Hepatocyte (in vitro differentiated cells): Measurements from ENCODE around the gene MIGA1. TPM values are rescaled to one million over a fixed set of nuclear protein-coding genes. Genes with fewer than 3 reads are reported as not detected.

Experiments
- DNase-seq: peaks from one replicate; pipeline ENCODE4 v3.0.0-alpha.2; 2016; ENCODE audit warnings: low spot score
- H2AFZ ChIP-seq: fragments of 200-600 bp; sonication (generic); 2 replicates; pipeline ENCODE4 v1.6.0; 2016; ENCODE audit warnings: antibody characterized with exemption, mild to moderate bottlenecking
- H3K27ac ChIP-seq: fragments of 200-600 bp; sonication (generic); 2 replicates; pipeline ENCODE4 v1.5.1; 2016; ENCODE audit warnings: mild to moderate bottlenecking
- H3K27me3 ChIP-seq: fragments of 200-600 bp; sonication (generic); 2 replicates; pipeline ENCODE4 v1.6.1; 2016
- H3K36me3 ChIP-seq: fragments of 200-600 bp; sonication (generic); replicated peaks from 2 replicates; pipeline ENCODE4 v1.5.1; 2016; ENCODE audit warnings: low read depth; ENCODE audit not compliant: insufficient read depth
- H3K4me1 ChIP-seq: fragments of 200-600 bp; sonication (generic); 2 replicates; pipeline ENCODE4 v1.5.1; 2016; ENCODE audit warnings: mild to moderate bottlenecking, moderate library complexity; ENCODE audit not compliant: insufficient read depth
- H3K4me2 ChIP-seq: fragments of 200-600 bp; sonication (generic); 2 replicates; pipeline ENCODE4 v1.6.0; 2016
- H3K4me3 ChIP-seq: fragments of 200-600 bp; sonication (generic); 2 replicates; pipeline ENCODE4 v1.5.1; 2016; ENCODE audit warnings: mild to moderate bottlenecking
- H3K79me2 ChIP-seq: fragments of 200-600 bp; sonication (generic); 2 replicates; pipeline ENCODE4 v1.6.0; 2017; ENCODE audit warnings: mild to moderate bottlenecking
- H3K9me2 ChIP-seq: fragments of 200-600 bp; sonication (generic); replicated peaks from 2 replicates; pipeline ENCODE4 v1.6.0; 2017; ENCODE audit warnings: mild to moderate bottlenecking; ENCODE audit not compliant: insufficient read depth
- H3K9me3 ChIP-seq: fragments of 200-600 bp; sonication (generic); 2 replicates; pipeline ENCODE4 v1.5.1; 2016; ENCODE audit warnings: low read depth, mild to moderate bottlenecking
- H4K20me1 ChIP-seq: fragments of 200-600 bp; sonication (generic); 2 replicates; pipeline ENCODE4 v1.6.0; 2016; ENCODE audit warnings: mild to moderate bottlenecking; ENCODE audit not compliant: insufficient read depth, poor library complexity, severe bottlenecking
- EZH2 ChIP-seq: fragments of 200-600 bp; sonication (generic); IDR thresholded peaks from 2 replicates; pipeline ENCODE4 v1.6.1; 2016; ENCODE audit warnings: antibody characterized with exemption, mild to moderate bottlenecking, borderline replicate concordance
- EZH2phosphoT487 ChIP-seq: fragments of 200-600 bp; sonication (generic); IDR thresholded peaks from one replicate; pipeline ENCODE4 v1.6.1; 2018; ENCODE audit warnings: antibody characterized with exemption, mild to moderate bottlenecking, low read depth, moderate library complexity; ENCODE audit not compliant: unreplicated experiment, severe bottlenecking
- WGBS: methylation state at CpG from one replicate; pipeline ENCODE4 v1.1.6; 2016; ENCODE audit warnings: low lambda C conversion rate; ENCODE audit errors: missing lambda C conversion rate; 5-methylcytosine and 5-hydroxymethylcytosine counted together
- polyA plus RNA-seq: library from polyadenylated mRNA; unstranded; fragments of >200 nt; fragmentation: Nextera tagmentation; extraction: Ambion mirVana; gene quantifications from 2 replicates; pipeline ENCODE4 v1.2.1, GENCODE V29; 2016
- total RNA-seq: library from RNA; depleted of rRNA; stranded (reverse); fragments of >200 nt; gene quantifications from 2 replicates; pipeline ENCODE4 v1.2.3, GENCODE V29; 2014
- TF ChIP-seq, protein P1 (sequence below): fragments of 200-600 bp; sonication (generic); IDR thresholded peaks from 2 replicates; pipeline ENCODE4 v1.5.1; 2016; ENCODE audit warnings: antibody characterized with exemption, mild to moderate bottlenecking; ENCODE audit not compliant: poor library complexity

The MIGA1 gene
- total and polyA plus RNA-seq, 2 experiments from 2014 or later: 8.8 to 18.1 TPM

DNA sequence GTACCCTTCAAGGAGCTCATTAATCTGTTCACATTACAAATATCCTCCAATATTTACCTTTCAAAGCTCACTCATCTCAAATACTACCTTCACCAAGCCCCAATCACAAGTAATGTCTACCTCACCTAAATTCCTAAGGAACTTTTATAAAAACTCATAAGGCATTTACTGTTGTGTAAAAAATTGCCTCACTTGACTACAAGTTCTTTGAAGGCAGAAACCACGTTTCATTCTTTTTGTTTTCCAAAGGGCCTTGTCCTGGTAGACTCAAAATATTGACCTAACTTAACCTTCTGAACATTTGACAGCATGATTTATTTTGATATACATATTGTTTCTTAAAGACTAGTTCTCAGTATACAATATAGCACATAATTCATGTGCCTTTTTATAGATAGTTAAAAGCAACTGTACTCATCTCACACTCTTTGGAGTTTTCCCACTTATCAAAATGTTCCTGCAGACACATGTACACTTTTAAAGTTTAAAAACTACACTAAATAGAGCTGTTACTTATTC lies 22.3 kb upstream of the MIGA1 start:
- Histone ChIP-seq H3K79me2 (peaks cover 73% of the 10 kb centered on the region), H3K27ac (peak overlapping the region; percentile 7), H3K9me2 (no peaks in the 10 kb centered on the region), H3K4me1 (peaks cover 12% of the 10 kb centered on the region), H3K36me3 (no peaks in the 10 kb centered on the region), H3K4me3 (no peak overlapping the region), H2AFZ (no peak overlapping the region), H3K9me3 (no peaks in the 10 kb centered on the region), H3K4me2 (peak overlapping the region; percentile 70), H4K20me1 (peaks cover 54% of the 10 kb centered on the region), H3K27me3 (no peaks in the 10 kb centered on the region)
- DNase-seq: no peak
- WGBS: 66% methylated on average over 1 of the region's 1 CpG
- TF ChIP-seq, protein P1, sequence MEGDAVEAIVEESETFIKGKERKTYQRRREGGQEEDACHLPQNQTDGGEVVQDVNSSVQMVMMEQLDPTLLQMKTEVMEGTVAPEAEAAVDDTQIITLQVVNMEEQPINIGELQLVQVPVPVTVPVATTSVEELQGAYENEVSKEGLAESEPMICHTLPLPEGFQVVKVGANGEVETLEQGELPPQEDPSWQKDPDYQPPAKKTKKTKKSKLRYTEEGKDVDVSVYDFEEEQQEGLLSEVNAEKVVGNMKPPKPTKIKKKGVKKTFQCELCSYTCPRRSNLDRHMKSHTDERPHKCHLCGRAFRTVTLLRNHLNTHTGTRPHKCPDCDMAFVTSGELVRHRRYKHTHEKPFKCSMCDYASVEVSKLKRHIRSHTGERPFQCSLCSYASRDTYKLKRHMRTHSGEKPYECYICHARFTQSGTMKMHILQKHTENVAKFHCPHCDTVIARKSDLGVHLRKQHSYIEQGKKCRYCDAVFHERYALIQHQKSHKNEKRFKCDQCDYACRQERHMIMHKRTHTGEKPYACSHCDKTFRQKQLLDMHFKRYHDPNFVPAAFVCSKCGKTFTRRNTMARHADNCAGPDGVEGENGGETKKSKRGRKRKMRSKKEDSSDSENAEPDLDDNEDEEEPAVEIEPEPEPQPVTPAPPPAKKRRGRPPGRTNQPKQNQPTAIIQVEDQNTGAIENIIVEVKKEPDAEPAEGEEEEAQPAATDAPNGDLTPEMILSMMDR: no peak
- TF ChIP-seq EZH2phosphoT487 (no peak), EZH2 (no peak)

DNA sequence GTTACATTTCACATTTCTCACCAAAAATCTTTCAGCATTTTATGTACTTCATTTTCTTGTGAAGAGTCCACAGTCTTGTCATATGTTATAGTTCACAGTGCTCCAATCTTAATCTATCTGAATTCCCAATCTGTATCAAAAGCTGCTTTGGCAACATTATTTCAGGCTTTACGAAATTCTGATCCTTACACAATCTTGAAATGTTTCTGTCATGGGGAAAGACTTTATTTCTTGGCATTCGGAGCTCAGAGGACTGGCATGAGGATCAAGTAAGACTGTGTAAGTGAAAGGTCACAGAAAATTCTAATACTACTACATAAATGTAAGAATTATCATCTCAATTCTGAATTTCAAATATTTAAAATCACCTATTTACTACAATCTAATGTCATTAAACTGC lies 21.8 kb upstream of the MIGA1 start:
- Histone ChIP-seq H3K4me1 (peaks cover 12% of the 10 kb centered on the region), H4K20me1 (peaks cover 49% of the 10 kb centered on the region)

DNA sequence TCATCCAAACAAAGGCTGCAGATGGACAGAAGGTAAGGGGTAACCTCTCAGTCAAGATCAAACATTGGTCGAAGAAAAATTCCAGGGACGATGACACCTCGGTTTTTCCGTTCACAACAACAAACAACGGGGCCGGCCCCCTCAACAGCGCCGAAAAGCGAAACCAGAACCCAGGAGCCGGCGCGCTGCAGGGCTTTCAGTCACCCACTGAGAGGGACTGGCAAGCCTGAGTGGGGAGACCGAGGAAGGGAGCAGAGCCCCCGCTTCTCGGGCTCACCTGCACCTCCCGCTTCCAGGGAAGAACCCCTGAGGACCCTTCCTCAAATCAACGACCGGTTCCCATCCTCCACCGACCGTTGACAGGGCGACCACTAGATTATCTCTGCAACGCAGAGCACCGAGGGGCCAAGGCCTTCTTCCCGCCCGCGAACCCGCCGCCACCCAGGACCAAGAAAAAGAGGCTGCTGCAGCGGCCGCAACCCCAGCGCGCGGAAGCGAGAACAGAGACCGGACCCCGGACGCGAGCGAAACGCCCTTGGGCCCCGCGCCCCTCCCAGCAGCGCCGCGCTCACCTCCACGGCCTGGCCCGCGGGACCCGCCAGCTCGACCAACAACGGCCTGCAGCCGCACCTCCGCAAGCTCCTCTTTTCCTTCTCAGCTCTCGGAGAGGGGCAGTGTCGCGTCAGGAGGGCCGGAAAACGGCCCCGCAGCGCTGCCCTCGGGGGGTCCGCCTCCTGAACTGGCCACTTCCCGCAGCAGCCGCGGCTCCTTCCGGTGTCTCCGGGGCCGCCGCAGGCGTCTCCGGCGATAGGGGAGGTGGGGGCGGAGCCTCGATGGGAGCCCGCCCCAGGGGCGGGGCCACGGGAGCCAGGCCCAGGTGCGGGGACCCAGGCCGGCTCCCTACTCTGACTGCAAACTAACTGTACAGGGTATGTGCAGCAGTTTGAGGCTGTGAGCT lies 20.1 kb upstream of the MIGA1 start, which contains the start of gene USP33:
Gene USP33 (minus strand): TSS at position 782 of the 958 bp plus-strand sequence. CDS start 18,155 bp downstream, outside the sequence.
- Histone ChIP-seq H4K20me1 (peaks cover 34% of the 10 kb centered on the region), H3K9me3 (no peaks in the 10 kb centered on the region), H3K4me1 (peaks cover 12% of the 10 kb centered on the region), H2AFZ (peak within 1 kb of the TSS; percentile 72), H3K4me3 (peak within 1 kb of the TSS; percentile 74), H3K27ac (peak within 1 kb of the TSS; percentile 96), H3K4me2 (peak within 1 kb of the TSS; percentile 70), H3K79me2 (peaks cover 50% of the 10 kb centered on the region), H3K9me2 (no peaks in the 10 kb centered on the region), H3K36me3 (no peaks in the 10 kb centered on the region), H3K27me3 (no peaks in the 10 kb centered on the region)
- under 1% methylated on average over 71 of the region's 79 CpGs for WGBS
- DNase-seq: peak; percentile 93
- TF ChIP-seq, protein P1: peak; percentile 8
- TF ChIP-seq EZH2phosphoT487: no peak

More for the DNA sequence above, 21.8 kb upstream of the MIGA1 start:
- no peaks in the 10 kb centered on the region for H3K36me3 ChIP-seq
- peak overlapping the region; percentile 70 for H3K4me2 ChIP-seq
- no peaks in the 10 kb centered on the region for H3K9me2 ChIP-seq
- 86% methylated on average over 2 of the region's 2 CpGs for WGBS
- H2AFZ ChIP-seq: no peak overlapping the region
- no peaks in the 10 kb centered on the region for H3K27me3 ChIP-seq
- peak overlapping the region; percentile 41 for H3K27ac ChIP-seq
- peaks cover 68% of the 10 kb centered on the region for H3K79me2 ChIP-seq
- H3K4me3 ChIP-seq: no peak overlapping the region
- no peaks in the 10 kb centered on the region for H3K9me3 ChIP-seq
- DNase-seq: no peak
- TF ChIP-seq EZH2phosphoT487 (no peak), EZH2 (no peak)
- TF ChIP-seq, protein P1: no peak
